HEK293T (cell line): ENCODE data around the gene MLYCD.

Experiments
- BHLHE40 ChIP-seq: fragments of 450-650 bp; IDR thresholded peaks from 2 replicates; pipeline ENCODE4 v1.6.1; 2016; ENCODE audit warnings: mild to moderate bottlenecking, moderate library complexity, borderline replicate concordance
- ELF4 ChIP-seq: fragments of 450-650 bp; IDR thresholded peaks from 2 replicates; pipeline ENCODE4 v1.6.1; 2017; ENCODE audit warnings: antibody characterized with exemption

DNA sequence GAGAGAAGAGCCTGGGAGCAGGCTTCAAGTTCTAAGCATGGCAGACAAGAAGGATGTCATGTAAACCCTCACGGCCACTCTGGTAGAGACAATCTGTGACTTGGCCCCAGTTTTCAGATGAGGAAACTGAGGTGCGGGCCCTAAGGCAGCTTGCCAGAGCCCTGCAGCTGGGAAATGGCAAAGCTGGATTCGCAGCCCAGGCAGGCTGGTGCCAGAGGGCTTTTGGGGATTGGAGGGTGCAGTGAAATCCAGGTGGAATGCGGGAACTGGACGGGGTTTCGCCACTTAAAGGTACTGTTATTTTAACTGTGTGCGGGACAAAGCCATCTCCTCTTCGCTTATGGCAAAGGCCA lies 53.6 kb downstream of the MLYCD start:
- TF ChIP-seq ELF4, result no peak
- no peak for TF ChIP-seq BHLHE40
